GM12873 (cell line): ENCODE data around the gene PAIP2.

Experiments
- CTCF ChIP-seq: IDR thresholded peaks from 2 replicates; pipeline ENCODE4 v1.5.1; 2012; ENCODE audit warnings: low read depth, mild to moderate bottlenecking, moderate library complexity, low read length, control low read depth; ENCODE audit not compliant: insufficient read depth; ENCODE audit errors: missing control alignments

PAIP2 gene

GRCh38 chr5:139296862-139297326 lies 44.8 kb upstream of the PAIP2 start:
- TF ChIP-seq CTCF: no peak

GRCh38 chr5:139297439-139298133 lies 44.1 kb upstream of the PAIP2 start:
- no peak for TF ChIP-seq CTCF

- no peak for TF ChIP-seq CTCF
These were observed 43.4 kb upstream of the PAIP2 start for GRCh38 chr5:139298242-139298641.

GRCh38 chr5:139299486-139299885 lies 42.2 kb upstream of the PAIP2 start:
- no peak for TF ChIP-seq CTCF

- TF ChIP-seq CTCF: no peak
These were observed 39.7 kb upstream of the PAIP2 start for GRCh38 chr5:139301808-139302499.

GRCh38 chr5:139304391-139305324 lies 37.0 kb upstream of the PAIP2 start:
- no peak for TF ChIP-seq CTCF

- TF ChIP-seq CTCF: no peak
These were observed 35.5 kb upstream of the PAIP2 start for GRCh38 chr5:139306197-139306596.
